Tibial nerve (tissue), 3 donors: ENCODE measurements around the gene TFR2.

ENCODE experiments used
- POLR2A ChIP-seq, 2 donors: fragments of 450-650 bp; IDR thresholded peaks; one replicate each; pipeline ENCODE4 v1.6.1; 2017; ENCODE audit warnings: antibody characterized with exemption in 2 of 2, mild to moderate bottlenecking in 2 of 2, moderate library complexity in 2 of 2
- TF ChIP-seq, protein P1 (sequence below), 5 experiments: fragments of 200-600 bp in 3 of 5; fragments of 450-650 bp in 2 of 5; sonication (generic) in 3 of 5; IDR thresholded peaks; one replicate each; pipeline ENCODE4 v1.5.1; 2016 to 2019; ENCODE audit warnings: antibody characterized with exemption in 5 of 5, mild to moderate bottlenecking in 3 of 5, moderate library complexity in 2 of 5

DNA sequence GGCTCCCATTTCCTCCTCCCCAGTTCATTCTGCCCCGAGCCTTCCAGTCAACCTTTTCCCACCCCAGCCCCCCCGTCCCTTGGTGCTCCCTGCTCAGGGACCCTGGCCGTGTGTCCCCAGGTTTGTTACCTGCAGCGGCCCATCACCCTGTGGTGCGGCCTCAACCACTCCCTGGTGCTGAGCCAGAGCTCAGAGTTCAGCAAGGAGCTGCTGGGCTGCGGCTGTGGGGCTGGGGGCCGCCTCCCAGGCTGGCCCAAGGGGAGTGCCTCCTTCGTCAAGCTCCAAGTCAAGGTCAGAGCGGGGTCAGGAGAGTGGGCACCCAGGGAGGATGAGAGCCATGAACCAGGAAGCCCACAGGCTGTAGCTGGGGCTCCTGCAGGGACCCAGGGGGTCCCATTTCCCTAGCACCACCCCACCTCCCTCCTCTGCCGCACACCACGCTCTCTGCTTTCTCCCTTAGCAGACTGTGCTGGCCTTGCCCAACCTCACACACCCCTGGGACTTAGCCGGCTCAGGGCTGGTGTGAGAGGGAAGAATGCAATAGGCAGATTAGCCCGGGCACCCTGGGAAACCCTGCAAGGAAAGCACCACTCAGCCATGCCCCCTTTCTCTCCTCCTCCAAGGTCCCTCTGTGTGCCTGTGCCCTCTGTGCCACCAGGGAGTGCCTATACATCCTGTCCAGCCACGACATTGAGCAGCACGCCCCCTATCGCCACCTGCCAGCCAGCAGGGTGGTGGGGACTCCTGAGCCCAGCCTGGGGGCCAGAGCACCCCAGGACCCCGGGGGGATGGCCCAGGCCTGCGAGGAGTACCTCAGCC lies 41.2 kb downstream of the TFR2 start:
- TF ChIP-seq, protein P1, sequence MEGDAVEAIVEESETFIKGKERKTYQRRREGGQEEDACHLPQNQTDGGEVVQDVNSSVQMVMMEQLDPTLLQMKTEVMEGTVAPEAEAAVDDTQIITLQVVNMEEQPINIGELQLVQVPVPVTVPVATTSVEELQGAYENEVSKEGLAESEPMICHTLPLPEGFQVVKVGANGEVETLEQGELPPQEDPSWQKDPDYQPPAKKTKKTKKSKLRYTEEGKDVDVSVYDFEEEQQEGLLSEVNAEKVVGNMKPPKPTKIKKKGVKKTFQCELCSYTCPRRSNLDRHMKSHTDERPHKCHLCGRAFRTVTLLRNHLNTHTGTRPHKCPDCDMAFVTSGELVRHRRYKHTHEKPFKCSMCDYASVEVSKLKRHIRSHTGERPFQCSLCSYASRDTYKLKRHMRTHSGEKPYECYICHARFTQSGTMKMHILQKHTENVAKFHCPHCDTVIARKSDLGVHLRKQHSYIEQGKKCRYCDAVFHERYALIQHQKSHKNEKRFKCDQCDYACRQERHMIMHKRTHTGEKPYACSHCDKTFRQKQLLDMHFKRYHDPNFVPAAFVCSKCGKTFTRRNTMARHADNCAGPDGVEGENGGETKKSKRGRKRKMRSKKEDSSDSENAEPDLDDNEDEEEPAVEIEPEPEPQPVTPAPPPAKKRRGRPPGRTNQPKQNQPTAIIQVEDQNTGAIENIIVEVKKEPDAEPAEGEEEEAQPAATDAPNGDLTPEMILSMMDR (IDR thresholded peaks at IDR 0.05), result no peak
- no peak for TF ChIP-seq POLR2A (IDR thresholded peaks at IDR 0.05)
